HG03159 (cell line): Measurements from ENCODE around the gene IL15RA.
"Not testable (repeated sequence)": the region's sequence is repeated elsewhere in the genome, so short reads cannot be mapped to it uniquely, and the experiment has no call there.

ENCODE experiments used
- ATAC-seq: cut with Tn5 transposase; IDR thresholded peaks from one replicate; pipeline ENCODE4 v1.9.1; 2021; ENCODE audit warnings: mild to moderate bottlenecking, moderate library complexity; ENCODE audit not compliant: unreplicated experiment

IL15RA gene

GRCh38 chr10:5952731-5953385, 24.5 kb downstream of the IL15RA start:
- no peak for ATAC-seq

DNA sequence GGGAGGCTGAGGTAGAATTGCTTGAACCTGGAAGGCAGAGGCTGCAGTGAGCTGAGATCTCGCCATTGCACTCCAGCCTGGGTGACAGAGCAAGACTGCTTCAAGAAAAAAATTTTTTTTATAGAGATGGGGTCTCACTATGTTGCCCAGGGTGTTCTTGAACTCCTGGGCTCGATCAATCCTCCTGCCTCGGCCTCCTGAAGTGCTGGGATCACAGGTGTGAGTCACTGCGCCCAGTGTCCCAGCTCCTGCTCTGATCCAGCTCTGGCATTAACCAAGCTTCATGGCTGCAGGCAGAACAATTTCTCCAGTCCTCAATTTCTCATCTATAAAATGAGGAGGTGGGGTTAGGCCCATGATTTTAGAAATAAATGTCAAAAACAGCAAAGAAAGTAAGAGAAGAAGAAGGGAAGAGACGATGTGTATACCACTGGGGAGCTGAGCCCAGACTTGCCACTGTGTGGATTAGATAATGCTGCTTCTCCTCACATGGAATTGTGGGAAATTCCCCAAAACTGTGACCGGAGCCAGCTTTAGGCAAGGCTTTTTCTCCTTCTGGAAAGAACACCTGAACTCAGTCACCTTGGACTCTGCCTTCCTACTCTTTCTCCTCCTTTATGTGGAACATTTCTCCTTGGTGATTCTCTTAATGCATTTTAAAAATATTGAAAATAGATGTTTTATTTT, 25.5 kb downstream of the IL15RA start:
- no peak for ATAC-seq

GRCh38 chr10:5951167-5951711, 26.1 kb downstream of the IL15RA start:
- no peak for ATAC-seq

GRCh38 chr10:5949009-5949759, 28.2 kb downstream of the IL15RA start:
- no peak for ATAC-seq

DNA sequence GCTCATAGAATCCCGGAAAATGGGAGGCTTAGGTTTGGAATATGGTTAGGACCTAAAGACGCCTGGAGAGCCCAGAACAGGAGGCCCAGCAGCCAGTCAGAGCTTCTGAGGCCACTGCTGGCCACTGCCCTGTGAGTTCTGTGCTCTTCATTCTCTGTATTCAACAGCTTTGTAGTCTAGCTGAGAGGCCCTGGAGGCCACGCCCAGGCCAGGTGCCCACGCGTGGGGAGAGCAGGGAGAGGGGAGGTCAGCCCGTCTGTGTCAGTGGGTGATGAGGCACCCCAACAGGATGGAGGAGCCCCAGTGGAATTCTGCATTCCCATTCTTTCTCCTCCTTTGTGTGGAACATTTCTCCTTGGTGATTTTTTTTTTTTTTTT, 29.1 kb downstream of the IL15RA start:
- ATAC-seq, result no peak

GRCh38 chr10:5947471-5948207, 29.7 kb downstream of the IL15RA start:
- ATAC-seq, result no peak

GRCh38 chr10:5946786-5947185, 30.6 kb downstream of the IL15RA start:
- ATAC-seq, result no peak

DNA sequence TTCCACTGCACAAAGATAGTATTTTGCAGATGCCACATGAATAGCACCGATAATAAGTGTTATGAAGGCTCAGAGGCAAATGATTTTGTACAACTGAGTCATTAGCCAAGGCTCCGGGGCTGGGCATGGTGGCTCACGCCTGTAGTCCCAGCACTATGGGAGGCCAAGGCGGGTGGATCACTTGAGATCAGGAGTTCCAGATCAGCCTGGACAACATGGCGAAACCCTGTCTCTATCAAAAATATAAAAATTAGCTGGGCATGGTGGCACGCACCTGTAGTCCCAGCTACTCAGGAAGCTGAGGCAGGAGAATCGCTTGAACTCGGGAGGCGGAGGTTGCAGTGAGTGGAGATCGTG, 30.9 kb downstream of the IL15RA start:
- not testable (repeated sequence) for ATAC-seq

DNA sequence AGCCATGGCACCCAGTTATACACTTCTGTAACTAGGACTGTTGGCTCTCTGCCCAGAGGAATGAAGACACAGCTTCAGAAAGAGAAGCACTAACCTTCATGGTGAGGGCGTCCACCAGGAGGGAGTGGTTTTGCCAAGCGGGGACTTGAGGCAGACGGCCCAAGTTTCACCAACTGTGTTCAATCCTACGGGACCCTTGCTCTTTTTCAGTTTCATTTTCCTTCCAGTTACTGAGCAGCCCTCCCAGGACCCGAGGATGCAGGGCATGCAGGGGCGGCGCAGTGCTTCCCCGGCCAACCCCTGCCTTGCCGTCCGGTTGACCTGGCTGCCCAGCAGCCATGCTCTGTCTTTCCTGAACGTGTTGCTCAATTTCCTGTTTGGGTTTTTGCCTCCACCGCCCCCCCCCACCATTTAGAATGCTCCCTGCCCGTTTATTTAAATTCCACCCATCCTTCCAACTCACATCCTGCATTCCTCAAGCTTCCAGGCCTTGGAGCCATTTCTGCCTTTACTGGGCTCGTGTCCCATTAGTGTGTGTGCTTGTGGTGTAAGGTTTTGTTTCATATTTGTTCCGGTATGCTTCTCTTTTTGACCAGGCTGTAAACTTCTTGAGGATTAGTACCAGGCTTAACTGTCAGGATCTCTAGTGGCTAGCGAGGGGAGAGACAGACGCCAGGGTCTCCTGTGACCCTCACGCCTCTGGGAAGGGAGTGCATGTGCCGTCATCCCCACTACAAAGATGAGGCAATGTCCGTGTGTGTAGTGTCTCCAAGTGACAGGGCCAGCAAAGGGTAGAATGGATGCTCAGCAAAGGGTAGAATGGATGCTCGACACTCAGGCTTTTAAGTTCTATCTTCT, 31.6 kb downstream of the IL15RA start:
- no peak for ATAC-seq

- ATAC-seq, result no peak
Measured at GRCh38 chr10:5945190-5945509, 32.2 kb downstream of the IL15RA start.

DNA sequence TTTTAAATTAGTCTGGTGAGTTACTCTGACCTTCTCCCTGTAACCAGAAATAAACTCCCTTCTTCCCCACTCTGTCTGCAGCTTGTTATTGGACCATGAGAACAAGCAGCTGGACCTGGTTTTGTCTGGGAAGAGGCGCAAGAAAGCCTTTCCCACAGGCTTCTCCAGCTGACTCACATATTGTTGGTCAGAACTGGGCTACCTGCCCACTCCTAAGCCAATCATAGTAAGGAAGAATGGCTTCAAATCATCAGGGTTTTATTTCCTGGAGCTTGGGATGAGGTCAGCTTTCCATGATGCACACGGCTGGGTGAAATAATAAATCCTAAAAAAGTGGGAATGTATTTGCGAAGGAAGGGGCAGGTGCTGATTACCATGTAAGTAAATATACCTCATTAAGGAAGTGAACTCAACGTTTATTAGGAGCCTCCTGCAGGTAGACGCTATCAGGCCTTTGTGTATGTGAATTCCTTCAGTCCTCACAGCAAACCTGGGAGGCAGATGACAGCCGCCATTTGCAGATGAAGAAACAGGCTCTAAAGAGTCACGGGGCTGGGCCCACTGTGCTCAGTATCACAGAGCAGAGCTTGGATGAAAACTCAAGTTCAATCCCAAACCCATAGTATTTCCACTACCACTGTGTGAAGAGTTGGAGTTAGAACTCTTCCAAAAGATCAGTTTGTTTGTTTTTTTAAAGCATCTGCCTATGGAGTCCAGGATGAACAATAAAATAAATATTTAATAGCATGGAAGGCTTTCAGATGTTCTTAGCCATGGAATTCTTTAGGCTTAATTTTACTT, 32.8 kb downstream of the IL15RA start:
- no peak for ATAC-seq

GRCh38 chr10:5943536-5943935, 33.8 kb downstream of the IL15RA start:
- no peak for ATAC-seq

DNA sequence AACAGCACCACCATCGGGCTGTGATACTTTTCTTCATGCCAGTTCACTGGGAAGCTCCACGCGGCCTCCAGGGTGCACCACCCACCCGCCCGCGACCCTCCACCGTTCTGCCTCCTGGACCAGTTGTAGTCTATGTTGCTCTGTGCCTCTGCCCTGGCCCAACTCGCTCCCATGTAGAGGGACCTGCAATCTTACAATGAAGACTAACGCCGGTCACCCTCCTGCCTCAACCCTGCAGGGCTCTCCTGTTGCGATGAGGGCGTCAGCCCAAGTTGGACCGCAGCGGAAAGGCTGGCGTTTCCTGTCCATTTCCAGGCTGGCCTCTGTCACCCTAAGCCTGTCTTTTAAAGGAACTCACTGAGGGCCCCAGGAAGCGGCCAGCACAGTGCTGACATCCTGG, 34.9 kb downstream of the IL15RA start:
- ATAC-seq, result no peak

- no peak for ATAC-seq
Measured at GRCh38 chr10:5942001-5942400, 35.3 kb downstream of the IL15RA start.

DNA sequence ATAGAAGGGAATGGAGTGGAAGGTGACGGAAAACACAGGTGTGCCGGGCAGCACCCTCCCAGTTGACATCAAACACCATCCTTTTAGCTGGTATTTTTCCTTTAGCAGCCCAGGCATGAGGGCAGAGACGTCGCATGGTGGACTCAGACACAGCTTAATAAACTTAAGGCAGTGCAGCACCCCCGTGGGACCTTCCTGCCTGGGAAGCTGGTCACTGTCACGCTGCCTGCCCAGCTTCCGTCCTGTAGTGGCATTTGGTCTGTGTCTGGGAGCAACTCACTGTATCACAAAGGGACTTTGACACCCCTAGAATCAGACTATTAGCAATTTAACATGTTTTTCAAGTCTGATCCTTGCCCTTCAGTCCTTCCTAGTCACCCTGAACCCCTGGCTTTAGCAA, 35.8 kb downstream of the IL15RA start:
- no peak for ATAC-seq

DNA sequence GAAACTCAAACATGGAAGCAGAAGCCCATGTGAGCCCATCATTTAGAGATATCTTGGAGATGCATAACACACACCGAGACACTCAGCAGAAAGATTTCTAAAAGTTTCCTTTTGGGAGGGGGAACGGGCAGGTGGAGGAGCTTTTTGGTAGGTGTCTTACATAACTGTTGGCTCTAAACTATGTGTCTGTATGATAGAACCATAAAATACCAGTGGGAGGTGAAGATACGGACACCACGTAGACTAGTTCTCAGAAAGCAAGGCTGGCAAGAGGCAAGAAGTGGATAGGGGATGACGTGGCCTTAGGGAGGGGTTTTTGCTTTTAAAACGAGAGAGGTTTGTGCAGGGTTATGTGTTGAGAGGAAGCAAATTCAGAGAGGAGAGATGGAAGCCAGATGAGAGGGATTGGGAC, 36.5 kb downstream of the IL15RA start:
- ATAC-seq, result no peak

GRCh38 chr10:5938291-5938690, 39.1 kb downstream of the IL15RA start:
- ATAC-seq, result no peak

- ATAC-seq, result no peak
Measured at GRCh38 chr10:5937016-5937415, 40.3 kb downstream of the IL15RA start.

DNA sequence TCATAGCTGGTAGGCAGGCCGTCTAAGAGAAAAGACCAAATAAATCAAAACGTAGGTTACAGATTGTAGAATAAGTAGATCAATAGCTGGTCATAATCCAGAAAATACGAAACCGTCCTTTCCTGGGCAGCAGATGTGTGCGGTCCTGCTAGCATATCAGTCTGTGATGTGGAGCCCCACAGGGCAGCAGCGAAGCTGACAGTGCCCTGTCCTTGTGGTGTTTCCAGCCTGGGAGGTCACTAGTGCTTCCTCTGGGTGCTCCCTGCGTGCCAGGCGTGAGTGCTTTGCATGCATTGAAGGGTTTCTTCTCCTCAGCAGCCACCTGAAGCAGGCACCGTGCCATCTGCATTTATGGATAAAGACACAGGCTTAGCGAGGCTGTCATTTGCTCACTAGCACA, 41.7 kb downstream of the IL15RA start:
- no peak for ATAC-seq
